NCI-H1694 (cell line): ENCODE data around the gene FLT3.

Source experiments
- DNase-seq: peaks from one replicate; lab custom pipeline; 2025; lab: John Stamatoyannopoulos, UW

Gene FLT3

DNA sequence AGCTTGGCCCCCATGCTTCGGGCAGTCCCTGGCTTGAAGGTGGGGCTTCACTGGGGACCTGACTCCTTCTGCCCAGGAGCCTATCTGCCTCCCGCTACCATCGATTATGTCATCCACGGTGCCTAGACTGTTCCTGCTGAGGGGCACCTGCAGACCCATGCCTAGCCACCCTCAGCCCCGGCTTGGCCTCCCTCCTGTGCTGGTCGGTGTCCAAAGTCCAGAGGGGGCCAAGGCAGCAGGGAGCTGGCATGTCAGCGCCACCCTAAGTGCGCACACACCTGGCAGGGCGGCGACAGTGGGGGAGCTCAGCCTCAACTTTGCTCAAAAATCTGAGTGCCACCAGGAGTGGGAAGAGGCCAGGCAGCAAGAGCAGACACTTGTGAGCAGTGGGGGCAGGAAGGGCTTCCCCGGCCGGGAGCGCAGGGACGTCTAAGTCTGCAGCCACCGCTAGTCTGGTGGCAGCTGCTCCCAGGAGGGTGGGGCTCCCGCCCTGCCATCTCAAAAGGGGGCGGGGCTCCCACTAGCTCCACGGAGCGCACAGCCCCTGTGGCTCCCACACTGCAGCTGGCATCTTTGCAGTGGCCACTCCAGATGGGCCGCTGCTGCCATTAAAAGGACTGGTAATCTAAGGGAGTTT, 98.4 kb downstream of the FLT3 start:
- no peak for DNase-seq

GRCh38 chr13:28001049-28001448, 99.3 kb downstream of the FLT3 start:
- no peak for DNase-seq

GRCh38 chr13:28000567-28000966, 99.8 kb downstream of the FLT3 start:
- no peak for DNase-seq

GRCh38 chr13:27997904-27998522, 102.4 kb downstream of the FLT3 start:
- peak; percentile 25 for DNase-seq

DNA sequence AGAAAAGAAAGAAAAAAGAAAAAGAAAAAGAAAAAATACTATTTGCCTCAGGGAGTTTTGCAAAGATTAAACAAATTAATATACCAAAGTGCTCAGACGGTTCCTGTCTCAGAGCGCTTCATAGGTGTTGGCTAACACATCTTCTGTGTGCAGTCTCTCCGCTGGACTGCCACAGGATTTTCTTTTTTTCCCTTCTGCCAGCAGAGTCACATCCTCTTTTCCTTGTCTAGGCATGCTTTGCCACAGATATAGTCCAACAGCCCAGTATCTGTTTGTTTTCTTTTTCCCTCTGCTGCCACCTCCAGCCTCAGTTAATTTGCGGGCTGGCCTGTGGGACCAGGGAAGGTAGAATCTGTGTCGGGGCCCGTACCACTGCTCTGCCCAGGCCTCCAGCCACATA, 108.5 kb downstream of the FLT3 start:
- no peak for DNase-seq

GRCh38 chr13:27988520-27988919, 111.9 kb downstream of the FLT3 start, which contains the start of gene URAD:
TSS of gene URAD (minus strand) at chr13:27988693. CDS start at chr13:27988637, 56 bp downstream.
- DNase-seq, result no peak

DNA sequence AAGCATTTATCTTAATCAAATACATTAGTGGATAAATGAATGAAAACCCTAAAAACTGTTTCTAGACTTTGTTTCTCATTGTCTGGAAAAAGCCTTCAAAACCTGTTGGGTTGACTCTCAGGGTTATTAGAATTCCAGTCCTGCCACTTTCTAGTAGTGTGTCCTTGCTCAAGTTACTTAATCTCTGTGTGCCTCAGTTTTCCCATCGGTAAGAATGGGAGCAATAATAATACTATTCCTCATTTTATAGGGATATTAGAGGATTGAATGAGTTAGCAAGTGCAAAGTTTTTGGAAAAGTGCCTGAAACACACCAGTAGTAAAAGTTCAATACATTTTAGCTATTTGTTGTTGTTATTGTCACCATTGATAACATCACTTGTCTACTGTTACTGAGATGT, 114.8 kb downstream of the FLT3 start:
- no peak for DNase-seq

DNA sequence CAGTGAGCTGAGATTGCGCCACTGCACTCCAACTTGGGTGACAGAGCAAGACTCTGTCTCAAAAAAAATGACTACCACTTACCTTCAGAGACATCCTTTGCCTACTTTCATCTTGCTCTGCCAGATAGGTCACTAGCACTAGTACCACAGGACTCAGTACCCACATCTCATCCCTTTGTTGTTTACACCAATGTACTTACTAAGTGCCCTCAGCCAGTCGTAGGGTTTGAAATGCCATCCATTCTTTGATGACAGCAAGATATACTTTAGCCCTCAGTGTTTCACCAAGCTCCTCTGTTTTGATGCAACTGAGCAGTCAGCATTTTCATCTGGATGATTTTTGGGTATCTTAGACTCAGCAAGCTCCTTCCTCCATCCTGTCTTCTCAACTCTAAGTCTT, 118.0 kb downstream of the FLT3 start:
- DNase-seq, result no peak

DNA sequence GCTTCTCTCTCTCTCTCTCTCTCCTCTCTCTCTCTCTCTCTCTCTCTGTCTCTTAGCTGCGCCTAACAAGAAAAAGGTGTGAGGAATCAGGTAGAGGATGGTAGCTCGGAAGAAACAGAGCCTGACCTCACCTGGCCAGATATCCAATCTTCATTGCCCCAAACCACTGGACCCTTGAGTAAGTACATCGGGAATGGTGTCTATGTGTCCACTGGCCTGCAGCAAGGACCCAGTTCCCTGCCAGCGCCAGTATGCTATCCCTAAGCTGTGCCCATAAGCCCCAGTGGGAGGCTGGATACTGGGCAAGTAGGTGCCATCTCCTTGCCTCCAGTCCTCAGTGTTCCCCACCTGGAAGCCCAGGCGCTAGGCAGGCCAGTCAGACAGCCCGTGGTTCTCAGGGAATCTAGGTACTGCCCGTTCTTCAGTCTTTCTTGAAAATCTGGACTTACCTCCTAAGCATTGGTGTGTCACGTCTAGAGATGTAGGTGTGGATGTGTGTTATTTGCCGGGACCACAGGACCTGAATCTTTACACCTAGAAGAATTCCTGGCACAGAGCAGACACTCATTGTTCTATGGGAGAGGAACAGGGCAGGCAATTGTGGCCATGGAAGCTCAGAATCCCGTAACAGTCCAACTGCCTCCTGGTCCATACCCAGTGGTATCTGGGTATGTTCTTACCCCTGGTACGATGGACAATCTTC, 119.2 kb downstream of the FLT3 start:
- no peak for DNase-seq

GRCh38 chr13:27980280-27980998, 119.9 kb downstream of the FLT3 start:
- no peak for DNase-seq

- no peak for DNase-seq
Measured at GRCh38 chr13:27979765-27980279, 120.6 kb downstream of the FLT3 start.

- no peak for DNase-seq
Measured at GRCh38 chr13:27979001-27979643, 121.3 kb downstream of the FLT3 start.

DNA sequence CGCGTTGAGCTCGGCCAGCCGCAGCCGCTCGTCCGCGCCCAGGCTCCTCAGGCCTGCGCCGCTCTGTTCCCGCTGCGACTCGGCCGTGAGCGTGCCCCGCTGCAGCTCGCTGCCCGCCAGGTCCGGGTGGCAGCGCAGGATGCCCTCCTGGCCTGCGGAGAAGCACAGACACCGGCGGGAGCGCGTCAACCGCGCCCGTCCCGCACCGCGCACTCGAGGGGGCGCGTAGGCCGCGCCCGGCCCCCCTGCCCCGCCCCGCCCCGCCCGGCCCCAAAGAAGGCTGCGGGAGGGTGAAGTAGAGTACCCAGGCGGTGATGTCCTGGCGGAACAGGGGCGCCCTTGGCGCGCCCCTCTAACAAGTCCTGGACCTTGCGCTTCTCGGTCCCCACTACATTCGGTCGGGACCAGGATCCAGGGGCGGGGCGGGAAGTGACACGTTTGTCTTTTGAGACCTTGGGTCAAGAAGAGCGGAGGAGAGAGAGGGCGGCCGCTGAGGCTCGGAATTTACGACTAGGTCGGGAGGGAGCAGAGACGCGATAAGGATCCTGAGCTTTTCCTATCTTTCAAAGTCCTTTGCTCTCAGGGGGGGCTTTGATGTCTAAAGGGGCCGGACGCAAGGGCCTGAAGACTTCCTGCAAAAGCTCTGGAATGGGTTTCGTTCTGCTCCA, 121.9 kb downstream of the FLT3 start:
- DNase-seq, result no peak

- no peak for DNase-seq
Measured at GRCh38 chr13:27977476-27978300, 122.7 kb downstream of the FLT3 start.

DNA sequence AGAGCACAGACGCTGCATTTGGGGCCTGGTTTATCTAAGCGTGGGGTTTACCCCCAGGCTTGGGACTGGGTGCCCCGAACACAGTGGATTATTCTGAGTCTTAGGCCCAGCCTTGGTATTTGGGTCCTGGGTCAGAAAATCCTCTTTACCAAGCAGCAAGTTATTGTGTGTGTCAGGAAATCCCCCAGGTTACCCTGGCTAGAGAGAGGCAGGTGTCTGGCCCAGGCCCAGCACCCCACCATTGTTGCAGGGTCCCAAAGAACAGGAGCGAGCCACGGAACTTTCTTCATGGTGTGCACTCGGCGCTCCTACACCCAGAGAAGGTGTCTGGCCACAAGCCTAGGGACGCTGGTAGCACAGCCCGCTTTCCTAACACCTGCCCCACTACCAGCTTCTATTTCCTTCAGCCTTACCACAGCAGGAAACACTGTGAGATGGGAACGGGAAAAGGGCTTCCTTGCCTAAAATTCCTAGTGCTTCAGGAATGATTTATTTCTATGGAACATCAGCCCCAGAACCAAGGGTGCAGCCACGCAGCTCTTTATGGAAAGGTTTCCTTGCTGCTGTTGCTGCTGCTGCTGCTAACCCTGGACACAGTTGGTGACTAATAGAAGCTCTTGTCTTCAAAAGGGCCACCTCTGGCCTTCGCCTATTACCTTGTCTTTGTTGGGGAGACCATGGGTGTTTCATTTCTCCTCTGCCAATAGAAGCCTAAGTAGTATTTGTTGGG, 123.8 kb downstream of the FLT3 start:
- DNase-seq, result no peak

DNA sequence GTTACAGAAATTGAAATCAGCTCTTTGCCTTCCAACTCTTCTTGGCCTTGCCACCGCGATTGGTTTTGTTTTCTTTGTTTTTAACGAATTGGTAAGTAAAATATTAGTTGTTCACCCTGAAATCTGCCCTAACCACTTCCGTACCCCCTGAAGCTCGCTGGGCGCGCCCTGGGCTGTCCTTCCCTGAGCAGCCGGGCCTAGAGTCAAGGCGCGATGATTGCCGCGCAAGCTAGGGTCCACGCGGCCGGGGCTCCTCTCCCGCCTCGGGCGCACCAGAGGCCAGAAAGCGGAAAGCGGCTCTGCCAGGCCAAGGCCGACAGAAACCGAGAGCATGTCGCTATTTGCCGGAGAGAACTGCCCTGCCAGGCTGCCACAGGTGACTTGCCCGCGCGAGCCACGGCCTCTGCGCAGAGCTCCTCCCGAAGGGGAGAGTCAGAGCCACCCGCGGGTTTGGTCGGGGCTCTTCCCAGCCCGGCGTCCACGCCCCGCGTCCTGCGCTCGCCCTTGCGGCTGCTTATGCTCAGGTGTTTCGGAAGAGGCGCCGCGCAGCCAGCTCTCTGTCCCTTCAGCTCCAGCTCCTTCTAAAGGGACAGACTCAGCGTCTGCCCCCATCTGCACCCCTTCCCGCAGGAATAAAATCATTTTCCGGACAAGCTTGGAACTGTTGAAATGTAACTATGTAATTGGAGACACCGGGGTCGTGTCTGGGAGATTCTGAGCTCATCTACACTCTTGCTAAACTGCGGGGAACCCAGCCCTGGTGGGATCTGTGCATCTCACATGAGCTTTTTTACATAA, 124.6 kb downstream of the FLT3 start:
- no peak for DNase-seq

- DNase-seq, result no peak
Measured at GRCh38 chr13:27973961-27974662, 126.3 kb downstream of the FLT3 start.

GRCh38 chr13:27973291-27973690, 127.1 kb downstream of the FLT3 start:
- no peak for DNase-seq
